Stimulated activated CD4-positive, alpha-beta T cell treated with anti-CD3 and anti-CD28 coated beads, Interleukin-15, amount 100 ng/mL, for 48 hours (primary cell): Measurements from ENCODE around the gene TGOLN2.
"Not testable (repeated sequence)": the region's sequence is repeated elsewhere in the genome, so short reads cannot be mapped to it uniquely, and the experiment has no call there.

Experiments used
- DNase-seq, 2 donors: peaks; one replicate each; pipeline ENCODE4 v3.0.0-alpha.2; 2020; ENCODE audit warnings: low read depth in 2 of 2

TGOLN2 gene

GRCh38 chr2:85340034-85340892, 12.5 kb upstream of the TGOLN2 start:
- no peak for DNase-seq

GRCh38 chr2:85334928-85335327, 7.1 kb upstream of the TGOLN2 start:
- DNase-seq, result no peak

- DNase-seq, result not testable (repeated sequence)
Observed at GRCh38 chr2:85333877-85334276, 6.1 kb upstream of the TGOLN2 start.

GRCh38 chr2:85330839-85331636, 3.2 kb upstream of the TGOLN2 start:
- DNase-seq, result no peak

- DNase-seq, result not testable (repeated sequence)
Observed at GRCh38 chr2:85329701-85330100, 1.9 kb upstream of the TGOLN2 start.

GRCh38 chr2:85329181-85329651, 1.4 kb upstream of the TGOLN2 start:
- no peak for DNase-seq

GRCh38 chr2:85327160-85327821, 498 bp downstream of the TGOLN2 start:
- peak in 1 of 2 donors; percentile 36 for DNase-seq

- DNase-seq, result no peak
Observed at GRCh38 chr2:85326406-85327159, 1.2 kb downstream of the TGOLN2 start.

GRCh38 chr2:85325466-85325811, 2.4 kb downstream of the TGOLN2 start:
- no peak for DNase-seq

GRCh38 chr2:85324639-85325465, 2.9 kb downstream of the TGOLN2 start:
- DNase-seq, result no peak

- DNase-seq, result not testable (repeated sequence)
Observed at GRCh38 chr2:85323988-85324367, 3.8 kb downstream of the TGOLN2 start.

GRCh38 chr2:85323351-85323987, 4.3 kb downstream of the TGOLN2 start:
- no peak for DNase-seq

- DNase-seq, result no peak
Observed at GRCh38 chr2:85319796-85320195, 8.0 kb downstream of the TGOLN2 start.

GRCh38 chr2:85318222-85319074, 9.3 kb downstream of the TGOLN2 start:
- no peak for DNase-seq

GRCh38 chr2:85315921-85316320, 11.9 kb downstream of the TGOLN2 start:
- DNase-seq, result not testable (repeated sequence)

- no peak for DNase-seq
Observed at GRCh38 chr2:85314884-85315242, 12.9 kb downstream of the TGOLN2 start.

- no peak for DNase-seq
Observed at GRCh38 chr2:85312404-85312803, 15.4 kb downstream of the TGOLN2 start.

GRCh38 chr2:85310330-85310729, 17.5 kb downstream of the TGOLN2 start:
- no peak for DNase-seq

- DNase-seq, result no peak
Observed at GRCh38 chr2:85309699-85310321, 18.0 kb downstream of the TGOLN2 start.
